Ishikawa (cell line): ENCODE data around the gene CEP83.

Experiments used
- CEBPB ChIP-seq: IDR thresholded peaks from 2 replicates; pipeline ENCODE4 v1.6.1; 2012
- CREB1 ChIP-seq: IDR thresholded peaks from 2 replicates; pipeline ENCODE4 v1.6.1; 2012; ENCODE audit warnings: low read depth
- EGR1 ChIP-seq: IDR thresholded peaks from 2 replicates; pipeline ENCODE4 v1.6.1; 2012
- EP300 ChIP-seq: IDR thresholded peaks from 2 replicates; pipeline ENCODE4 v1.6.1; 2012; ENCODE audit warnings: borderline replicate concordance
- FOXM1 ChIP-seq: IDR thresholded peaks from 2 replicates; pipeline ENCODE4 v1.6.1; 2012; ENCODE audit warnings: low read depth, borderline replicate concordance
- NFIC ChIP-seq: IDR thresholded peaks from 2 replicates; pipeline ENCODE4 v1.6.1; 2012
- RAD21 ChIP-seq: IDR thresholded peaks from 2 replicates; pipeline ENCODE4 v1.6.1; 2012; ENCODE audit warnings: low read depth
- TAF1 ChIP-seq: IDR thresholded peaks from 2 replicates; pipeline ENCODE4 v1.6.1; 2012; ENCODE audit warnings: low read depth, mild to moderate bottlenecking
- TCF12 ChIP-seq: IDR thresholded peaks from 2 replicates; pipeline ENCODE4 v1.6.1; 2012; ENCODE audit warnings: low read depth
- TEAD4 ChIP-seq: IDR thresholded peaks from 2 replicates; pipeline ENCODE4 v1.6.1; 2012
- YY1 ChIP-seq: IDR thresholded peaks from 2 replicates; pipeline ENCODE4 v1.6.1; 2012; ENCODE audit warnings: low read depth
- ZBTB7A ChIP-seq: IDR thresholded peaks from 2 replicates; pipeline ENCODE4 v1.6.1; 2012; ENCODE audit warnings: low read depth
- TF ChIP-seq, protein P1 (sequence below): IDR thresholded peaks from 2 replicates; pipeline ENCODE4 v1.6.1; 2012; ENCODE audit warnings: low read depth, mild to moderate bottlenecking
- TF ChIP-seq, protein P2 (sequence below): IDR thresholded peaks from 2 replicates; pipeline ENCODE4 v1.6.1; 2012
- TF ChIP-seq, protein P3 (sequence below): IDR thresholded peaks from 2 replicates; pipeline ENCODE4 v1.6.1; 2012

CEP83 gene

DNA sequence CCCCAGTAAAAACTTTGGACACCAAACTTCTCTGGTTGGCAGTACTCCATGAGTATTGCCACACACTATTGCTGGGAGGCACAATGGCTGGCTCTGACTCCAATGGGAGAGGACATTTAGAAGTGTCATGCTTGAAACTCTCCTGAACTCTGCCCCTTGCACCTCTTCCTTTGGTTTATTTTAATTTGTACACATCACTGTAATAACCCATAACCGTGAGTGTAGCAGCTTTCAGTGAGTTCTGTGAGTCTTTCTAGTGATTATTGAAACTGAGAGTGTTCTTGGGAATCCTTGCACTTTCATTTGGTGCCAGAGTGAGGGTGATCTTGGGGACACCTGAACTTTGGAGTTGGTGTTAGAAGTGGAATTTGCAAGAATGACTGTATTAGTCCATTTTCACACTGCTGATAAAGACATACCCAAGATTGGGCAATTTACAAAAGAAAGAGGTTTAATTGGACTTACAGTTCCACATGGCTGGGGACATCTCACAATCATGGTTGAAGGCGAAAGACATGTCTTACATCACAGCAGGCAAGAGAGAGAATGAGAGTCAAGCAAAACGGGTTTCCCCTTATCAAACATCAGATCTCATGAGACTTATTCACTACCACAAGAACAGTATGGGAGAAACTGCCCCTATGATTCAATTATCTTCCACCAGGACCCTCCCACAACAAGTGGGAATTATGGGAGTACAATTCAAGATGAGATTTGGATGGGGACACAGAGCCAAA, 41.3 kb upstream of the CEP83 start:
- TF ChIP-seq CEBPB (no peak), TAF1 (no peak), NFIC (no peak), TCF12 (no peak)

DNA sequence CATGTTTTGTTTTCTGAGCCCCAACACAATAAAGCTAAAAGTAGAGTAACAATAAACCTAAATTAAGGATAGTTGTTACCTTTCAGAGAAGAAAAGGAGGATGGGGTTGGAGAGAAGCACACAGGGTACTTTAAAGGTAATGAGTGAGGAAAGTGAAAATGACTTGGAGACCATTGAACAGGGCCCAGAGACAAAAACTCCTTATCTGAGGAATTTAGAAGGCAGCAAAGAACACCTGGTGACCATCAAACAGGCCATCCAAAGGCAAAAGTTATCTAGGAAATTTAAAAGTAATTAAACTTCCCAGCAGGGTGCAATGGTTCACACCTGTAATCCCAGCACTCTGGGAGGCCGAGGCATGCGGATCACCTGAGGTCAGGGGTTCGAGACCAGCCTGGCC, 39.0 kb upstream of the CEP83 start:
- TF ChIP-seq NFIC: no peak
- TF ChIP-seq FOXM1: no peak
- TF ChIP-seq EGR1: no peak
- no peak for TF ChIP-seq ZBTB7A
- no peak for TF ChIP-seq TEAD4
- no peak for TF ChIP-seq TAF1
- TF ChIP-seq TCF12: no peak

DNA sequence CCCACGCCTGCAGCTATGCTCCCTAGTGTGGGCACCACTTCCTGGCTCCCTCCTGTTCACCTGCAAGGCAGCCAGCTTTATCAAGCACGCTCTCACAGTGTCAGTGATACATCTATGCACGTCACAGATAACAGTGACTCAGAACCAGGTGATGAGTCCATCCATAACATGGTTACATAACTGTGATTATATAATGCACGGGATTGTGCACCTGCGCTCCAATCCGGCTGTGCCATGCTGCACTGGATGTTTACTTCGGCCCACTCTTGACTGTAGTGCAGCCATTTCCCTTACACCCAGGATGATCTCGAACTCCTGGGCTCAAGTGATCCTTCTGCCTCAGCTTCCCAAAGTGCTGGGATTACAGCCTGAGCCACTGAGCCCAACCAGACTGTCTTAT, 38.4 kb upstream of the CEP83 start:
- no peak for TF ChIP-seq NFIC
- no peak for TF ChIP-seq EGR1
- no peak for TF ChIP-seq EP300

DNA sequence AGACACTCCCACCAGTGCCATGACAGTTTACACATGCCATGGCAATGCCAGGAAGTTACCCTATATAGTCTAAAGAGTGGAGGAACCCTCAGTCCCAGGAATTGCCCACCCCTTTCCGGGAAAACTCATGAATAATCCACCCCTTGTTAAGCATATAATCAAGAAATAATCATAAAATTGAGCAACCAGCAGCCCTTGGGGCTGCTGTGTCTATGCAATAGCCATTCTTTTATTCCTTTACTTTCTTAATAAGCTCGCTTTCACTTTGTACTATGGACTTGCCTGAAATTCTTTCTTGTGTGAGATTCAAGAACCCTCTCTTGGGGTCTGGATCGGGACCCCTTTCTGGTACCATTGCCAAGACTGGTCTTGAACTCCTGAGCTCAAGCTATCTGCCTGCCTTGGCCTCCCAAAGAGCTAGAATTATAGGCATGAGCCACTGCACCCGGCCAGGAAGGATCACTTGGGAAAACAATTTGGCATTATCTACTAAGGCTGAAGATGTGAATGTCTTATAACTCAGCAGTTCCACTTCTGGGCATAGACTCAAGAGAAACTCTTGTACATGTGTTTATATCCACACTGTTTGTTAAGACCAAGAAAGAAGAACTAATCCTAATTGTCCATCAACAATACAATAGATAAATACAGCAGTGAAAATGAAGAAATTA, 35.9 kb upstream of the CEP83 start:
- TF ChIP-seq FOXM1: no peak
- no peak for TF ChIP-seq TEAD4

DNA sequence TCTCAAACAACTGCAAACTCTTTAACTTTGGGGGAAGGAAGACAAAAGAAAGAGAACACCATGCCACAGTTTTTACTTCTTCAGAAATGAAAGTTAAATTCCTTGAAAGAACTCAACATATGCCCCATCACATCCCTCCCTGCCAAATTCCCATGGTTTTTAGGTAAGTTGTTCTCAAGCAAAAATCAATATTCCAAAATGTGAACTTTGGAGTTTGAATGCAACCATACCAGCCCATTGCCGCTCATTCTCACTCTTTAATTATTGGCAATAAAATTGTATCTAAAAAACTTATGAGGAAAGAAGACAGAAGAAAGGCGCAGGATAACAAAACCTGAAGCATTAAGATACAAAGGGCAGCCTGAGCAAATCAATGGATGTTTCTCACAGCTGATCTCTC, 31.8 kb upstream of the CEP83 start:
- TF ChIP-seq TEAD4 (no peak), FOXM1 (no peak), CEBPB (no peak), RAD21 (no peak), TCF12 (no peak)

DNA sequence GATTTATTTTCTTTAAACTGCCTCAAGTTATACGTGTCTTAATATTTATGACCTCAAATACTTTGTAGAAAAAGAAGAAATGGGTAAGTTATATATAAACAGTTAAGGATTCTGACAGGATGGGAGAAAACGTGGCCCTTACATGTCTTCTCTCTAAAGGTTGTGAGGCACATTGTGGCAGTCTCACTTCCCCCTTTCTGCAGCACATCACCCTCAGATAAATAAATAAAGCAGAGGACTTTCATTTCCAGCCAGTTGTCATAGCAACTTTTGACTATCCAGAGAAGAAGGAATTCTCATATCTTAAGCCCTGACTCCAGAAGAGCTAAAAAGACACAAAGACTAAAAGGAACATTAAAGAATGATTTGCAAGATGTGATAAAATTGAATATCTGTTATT, 28.8 kb upstream of the CEP83 start:
- TF ChIP-seq, protein P1, sequence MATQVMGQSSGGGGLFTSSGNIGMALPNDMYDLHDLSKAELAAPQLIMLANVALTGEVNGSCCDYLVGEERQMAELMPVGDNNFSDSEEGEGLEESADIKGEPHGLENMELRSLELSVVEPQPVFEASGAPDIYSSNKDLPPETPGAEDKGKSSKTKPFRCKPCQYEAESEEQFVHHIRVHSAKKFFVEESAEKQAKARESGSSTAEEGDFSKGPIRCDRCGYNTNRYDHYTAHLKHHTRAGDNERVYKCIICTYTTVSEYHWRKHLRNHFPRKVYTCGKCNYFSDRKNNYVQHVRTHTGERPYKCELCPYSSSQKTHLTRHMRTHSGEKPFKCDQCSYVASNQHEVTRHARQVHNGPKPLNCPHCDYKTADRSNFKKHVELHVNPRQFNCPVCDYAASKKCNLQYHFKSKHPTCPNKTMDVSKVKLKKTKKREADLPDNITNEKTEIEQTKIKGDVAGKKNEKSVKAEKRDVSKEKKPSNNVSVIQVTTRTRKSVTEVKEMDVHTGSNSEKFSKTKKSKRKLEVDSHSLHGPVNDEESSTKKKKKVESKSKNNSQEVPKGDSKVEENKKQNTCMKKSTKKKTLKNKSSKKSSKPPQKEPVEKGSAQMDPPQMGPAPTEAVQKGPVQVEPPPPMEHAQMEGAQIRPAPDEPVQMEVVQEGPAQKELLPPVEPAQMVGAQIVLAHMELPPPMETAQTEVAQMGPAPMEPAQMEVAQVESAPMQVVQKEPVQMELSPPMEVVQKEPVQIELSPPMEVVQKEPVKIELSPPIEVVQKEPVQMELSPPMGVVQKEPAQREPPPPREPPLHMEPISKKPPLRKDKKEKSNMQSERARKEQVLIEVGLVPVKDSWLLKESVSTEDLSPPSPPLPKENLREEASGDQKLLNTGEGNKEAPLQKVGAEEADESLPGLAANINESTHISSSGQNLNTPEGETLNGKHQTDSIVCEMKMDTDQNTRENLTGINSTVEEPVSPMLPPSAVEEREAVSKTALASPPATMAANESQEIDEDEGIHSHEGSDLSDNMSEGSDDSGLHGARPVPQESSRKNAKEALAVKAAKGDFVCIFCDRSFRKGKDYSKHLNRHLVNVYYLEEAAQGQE: no peak
- no peak for TF ChIP-seq TCF12
- TF ChIP-seq TAF1: no peak
- no peak for TF ChIP-seq FOXM1
- TF ChIP-seq, protein P2, sequence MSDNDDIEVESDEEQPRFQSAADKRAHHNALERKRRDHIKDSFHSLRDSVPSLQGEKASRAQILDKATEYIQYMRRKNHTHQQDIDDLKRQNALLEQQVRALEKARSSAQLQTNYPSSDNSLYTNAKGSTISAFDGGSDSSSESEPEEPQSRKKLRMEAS: no peak
- TF ChIP-seq TEAD4: no peak
- TF ChIP-seq EP300: no peak
- no peak for TF ChIP-seq YY1
- TF ChIP-seq ZBTB7A: no peak
- TF ChIP-seq RAD21: no peak
- no peak for TF ChIP-seq CREB1
- TF ChIP-seq NFIC: no peak
- TF ChIP-seq, protein P3, sequence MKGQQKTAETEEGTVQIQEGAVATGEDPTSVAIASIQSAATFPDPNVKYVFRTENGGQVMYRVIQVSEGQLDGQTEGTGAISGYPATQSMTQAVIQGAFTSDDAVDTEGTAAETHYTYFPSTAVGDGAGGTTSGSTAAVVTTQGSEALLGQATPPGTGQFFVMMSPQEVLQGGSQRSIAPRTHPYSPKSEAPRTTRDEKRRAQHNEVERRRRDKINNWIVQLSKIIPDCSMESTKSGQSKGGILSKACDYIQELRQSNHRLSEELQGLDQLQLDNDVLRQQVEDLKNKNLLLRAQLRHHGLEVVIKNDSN: no peak
- TF ChIP-seq CEBPB: no peak
- TF ChIP-seq EGR1: no peak

DNA sequence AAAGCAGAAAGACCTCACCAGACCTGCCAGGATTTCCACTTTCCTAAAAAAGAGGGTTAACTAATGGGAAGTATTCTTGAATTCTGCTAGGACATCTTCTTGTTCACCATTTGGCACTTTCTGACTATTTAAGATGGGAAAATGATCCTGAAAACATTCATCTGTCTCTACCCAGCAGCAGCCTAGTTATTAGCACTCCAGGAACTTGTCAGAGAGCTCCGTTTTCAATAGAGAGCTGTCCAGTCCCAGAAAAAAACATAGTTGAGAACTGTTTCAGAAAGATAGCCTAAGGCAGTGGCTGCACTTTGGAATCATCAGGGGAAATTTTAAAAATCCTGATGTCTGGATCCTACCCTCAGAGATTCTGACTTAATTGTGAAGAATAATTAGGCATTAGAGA, 22.1 kb upstream of the CEP83 start:
- TF ChIP-seq NFIC (no peak), YY1 (no peak), EGR1 (no peak), TCF12 (no peak), RAD21 (no peak), TEAD4 (no peak), FOXM1 (no peak), ZBTB7A (no peak), TAF1 (no peak), EP300 (no peak), CEBPB (no peak), CREB1 (no peak)
- TF ChIP-seq, protein P2: no peak
- TF ChIP-seq, protein P3: no peak
- TF ChIP-seq, protein P1: no peak
